ENCODE results near the gene PRAC2.

- no peak for TF ChIP-seq CTCF (conservative IDR thresholded peaks at IDR 0.05; ENCODE audit: low read depth, low read length)
- TF ChIP-seq EZH2phosphoT487 (IDR thresholded peaks at IDR 0.05; ENCODE audit: borderline replicate concordance, low read length) = no peak
- TF ChIP-seq EZH2 (IDR thresholded peaks at IDR 0.05; ENCODE audit: low read length, unreplicated experiment) = no peak
Measured at GRCh38 chr17:48732688-48733629, 10.0 kb downstream of the PRAC2 start.
